Cortex of kidney (tissue), 1 donor: ENCODE data around the gene ST14.
"Not testable (repeated sequence)": the region's sequence is repeated elsewhere in the genome, so short reads cannot be mapped to it uniquely, and the experiment has no call there.

Source experiments
- DNase-seq: peaks from one replicate; lab custom pipeline; 2025; lab: John Stamatoyannopoulos, UW

Gene ST14

GRCh38 chr11:130164221-130164570, 4.6 kb downstream of the ST14 start:
- DNase-seq = no peak

GRCh38 chr11:130165601-130166456, 6.2 kb downstream of the ST14 start:
- no peak for DNase-seq

- no peak for DNase-seq
Measured at GRCh38 chr11:130166457-130166784, 6.8 kb downstream of the ST14 start.

GRCh38 chr11:130167146-130167545, 7.6 kb downstream of the ST14 start:
- DNase-seq = no peak

GRCh38 chr11:130168105-130168504, 8.5 kb downstream of the ST14 start:
- no peak for DNase-seq

- DNase-seq = no peak
Measured at GRCh38 chr11:130170345-130170744, 10.8 kb downstream of the ST14 start.

- no peak for DNase-seq
Measured at GRCh38 chr11:130171534-130171933, 12.0 kb downstream of the ST14 start.

- not testable (repeated sequence) for DNase-seq
Measured at GRCh38 chr11:130172001-130172400, 12.4 kb downstream of the ST14 start.

GRCh38 chr11:130174642-130175041, 15.1 kb downstream of the ST14 start:
- DNase-seq = no peak

GRCh38 chr11:130175898-130176297, 16.3 kb downstream of the ST14 start:
- DNase-seq = no peak

- DNase-seq = no peak
Measured at GRCh38 chr11:130177782-130178181, 18.2 kb downstream of the ST14 start.

GRCh38 chr11:130178441-130179339, 19.1 kb downstream of the ST14 start:
- no peak for DNase-seq

GRCh38 chr11:130179396-130180306, 20.1 kb downstream of the ST14 start:
- no peak for DNase-seq

- DNase-seq = no peak
Measured at GRCh38 chr11:130180491-130180890, 20.9 kb downstream of the ST14 start.

GRCh38 chr11:130180896-130181294, 21.3 kb downstream of the ST14 start:
- no peak for DNase-seq

- no peak for DNase-seq
Measured at GRCh38 chr11:130181295-130182272, 22.0 kb downstream of the ST14 start.

GRCh38 chr11:130183878-130184610, 24.5 kb downstream of the ST14 start:
- DNase-seq = no peak

- no peak for DNase-seq
Measured at GRCh38 chr11:130187096-130187495, 27.5 kb downstream of the ST14 start.

- no peak for DNase-seq
Measured at GRCh38 chr11:130188047-130188446, 28.5 kb downstream of the ST14 start.
